Panc1 (cell line): ENCODE results near the gene PLCL1. TPM values are rescaled to one million over a fixed set of nuclear protein-coding genes. Genes with fewer than 3 reads are reported as not detected.

Experiments used
- ATAC-seq: fragments of 200-7000 bp; cut with Tn5 transposase; 2 replicates; pipeline ENCODE4 v1.9.1; 2020; ENCODE audit warnings: mild to moderate bottlenecking, moderate library complexity
- BruUV-seq: library from RNA; stranded (reverse); fragments of 400-500 nt; replicated peaks from 2 replicates; lab custom pipeline; 2021; lab: Mats Ljungman, UMichigan
- CTCF ChIA-PET: fragments of 300-600 bp; sonication (Branson Sonifier 250); formaldehyde crosslinking; loops from one replicate; lab custom pipeline; 2022; ENCODE audit warnings: antibody characterized with exemption; lab: Charles Lee
- POLR2A ChIA-PET: fragments of 300-600 bp; sonication (Branson Sonifier 250); formaldehyde crosslinking; loops from one replicate; lab custom pipeline; 2022; ENCODE audit warnings: antibody characterized with exemption; lab: Charles Lee
- DNase-seq: peaks from one replicate; pipeline ENCODE4 v3.0.0-alpha.2; 2010; ENCODE audit warnings: low read depth, low spot score
- H3K27ac ChIP-seq: 2 replicates; pipeline ENCODE4 v1.5.1; 2011; ENCODE audit warnings: mild to moderate bottlenecking, low read length, inconsistent platforms
- H3K27me3 ChIP-seq: fragments of 200-500 bp; sonication (Bioruptor generic); 2 replicates; pipeline ENCODE4 v1.6.0; 2014; ENCODE audit warnings: low read length, inconsistent platforms; ENCODE audit not compliant: control insufficient read depth, insufficient read depth
- H3K36me3 ChIP-seq: fragments of 200-500 bp; sonication (Bioruptor generic); 2 replicates; pipeline ENCODE4 v1.5.1; 2014; ENCODE audit warnings: inconsistent platforms, mild to moderate bottlenecking, low read length, moderate library complexity; ENCODE audit not compliant: control insufficient read depth, insufficient read depth
- H3K4me1 ChIP-seq: 2 replicates; pipeline ENCODE4 v1.5.1; 2011; ENCODE audit warnings: inconsistent platforms, mild to moderate bottlenecking, low read length, moderate library complexity; ENCODE audit not compliant: control insufficient read depth, insufficient read depth
- H3K4me3 ChIP-seq, 2 experiments: 2 replicates each; pipeline ENCODE4 v1.5.1; 2011 to 2012; ENCODE audit warnings: low read depth in 2 of 2, low read length in 2 of 2, mild to moderate bottlenecking in 2 of 2, inconsistent platforms in 1 of 2, moderate library complexity in 1 of 2
- H3K9me3 ChIP-seq: fragments of 200-500 bp; sonication (Bioruptor generic); 2 replicates; pipeline ENCODE4 v1.5.1; 2014; ENCODE audit warnings: low read depth, mild to moderate bottlenecking, inconsistent platforms, low read length, moderate library complexity; ENCODE audit not compliant: control insufficient read depth, insufficient read depth
- POLR2AphosphoS5 ChIP-seq: IDR thresholded peaks from 2 replicates; pipeline ENCODE4 v1.6.1; 2012; ENCODE audit warnings: mild to moderate bottlenecking, low read depth, low read length, moderate library complexity
- SIN3A ChIP-seq: IDR thresholded peaks from 2 replicates; pipeline ENCODE4 v1.6.1; 2012; ENCODE audit warnings: low read depth, mild to moderate bottlenecking, low read length, moderate library complexity, borderline replicate concordance; ENCODE audit not compliant: insufficient read depth
- TCF7L2 ChIP-seq: IDR thresholded peaks from 2 replicates; pipeline ENCODE4 v1.6.1; 2011; ENCODE audit warnings: mild to moderate bottlenecking, low read depth, low read length, inconsistent platforms
- in situ Hi-C: cut with HindIII; loops from 2 replicates; pipeline ENCODE4 v1.10.0; 2016; ENCODE audit warnings: low sequenced_read_pairs, low pct_unique_long_range_greater_than_20kb
- intact Hi-C: fragments of 100-400 bp; cut with micrococcal nuclease; formaldehyde crosslinking; loops from one replicate; pipeline ENCODE4 v1.10.0; 2022; ENCODE audit not compliant: unreplicated experiment
- total RNA-seq: library from RNA; stranded (reverse); gene quantifications from one replicate; pipeline ENCODE4 v1.2.1, GENCODE V29; 2021; ENCODE audit not compliant: unreplicated experiment
- TF ChIP-seq, protein P1 (sequence below), 2 experiments: IDR thresholded peaks; 2 replicates each; pipeline ENCODE4 v1.6.1; 2011 to 2012; ENCODE audit warnings: low read depth in 2 of 2, control low read depth in 1 of 2, low read length in 1 of 2, mild to moderate bottlenecking in 1 of 2, moderate library complexity in 1 of 2; ENCODE audit not compliant: insufficient read depth in 1 of 2
- TF ChIP-seq, protein P2 (sequence below): fragments of 450-650 bp; IDR thresholded peaks from 2 replicates; pipeline ENCODE4 v1.5.1; 2017; ENCODE audit warnings: mild to moderate bottlenecking

Gene PLCL1
- total RNA-seq, 1 experiment from 2014 or later: not detected

DNA sequence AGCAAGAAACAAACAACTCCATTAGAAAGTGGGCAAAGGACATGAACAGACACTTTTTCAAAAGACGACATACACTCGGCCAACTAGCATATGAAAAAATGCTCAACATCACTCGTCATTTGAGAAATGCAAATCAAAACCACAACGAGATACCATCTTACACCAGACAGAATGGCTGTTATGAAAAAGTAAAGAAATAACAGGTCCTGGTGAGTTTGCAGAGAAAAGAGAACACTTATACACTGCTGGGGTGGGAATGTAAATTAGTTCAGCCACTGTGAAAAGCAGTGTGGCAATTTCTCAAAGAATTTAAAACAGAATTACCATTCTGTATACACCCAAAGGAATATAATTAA, 130.5 kb downstream of the PLCL1 start:
- no peaks in the 10 kb centered on the region for H3K9me3 ChIP-seq
- ChIA-PET CTCF (no interaction called here), POLR2A (no interaction called here)
- intact Hi-C loops: no loop called here
- no peak for DNase-seq
- H3K36me3 ChIP-seq: no peaks in the 10 kb centered on the region
- TF ChIP-seq TCF7L2 (no peak), SIN3A (no peak), POLR2AphosphoS5 (no peak)
- TF ChIP-seq, protein P1, sequence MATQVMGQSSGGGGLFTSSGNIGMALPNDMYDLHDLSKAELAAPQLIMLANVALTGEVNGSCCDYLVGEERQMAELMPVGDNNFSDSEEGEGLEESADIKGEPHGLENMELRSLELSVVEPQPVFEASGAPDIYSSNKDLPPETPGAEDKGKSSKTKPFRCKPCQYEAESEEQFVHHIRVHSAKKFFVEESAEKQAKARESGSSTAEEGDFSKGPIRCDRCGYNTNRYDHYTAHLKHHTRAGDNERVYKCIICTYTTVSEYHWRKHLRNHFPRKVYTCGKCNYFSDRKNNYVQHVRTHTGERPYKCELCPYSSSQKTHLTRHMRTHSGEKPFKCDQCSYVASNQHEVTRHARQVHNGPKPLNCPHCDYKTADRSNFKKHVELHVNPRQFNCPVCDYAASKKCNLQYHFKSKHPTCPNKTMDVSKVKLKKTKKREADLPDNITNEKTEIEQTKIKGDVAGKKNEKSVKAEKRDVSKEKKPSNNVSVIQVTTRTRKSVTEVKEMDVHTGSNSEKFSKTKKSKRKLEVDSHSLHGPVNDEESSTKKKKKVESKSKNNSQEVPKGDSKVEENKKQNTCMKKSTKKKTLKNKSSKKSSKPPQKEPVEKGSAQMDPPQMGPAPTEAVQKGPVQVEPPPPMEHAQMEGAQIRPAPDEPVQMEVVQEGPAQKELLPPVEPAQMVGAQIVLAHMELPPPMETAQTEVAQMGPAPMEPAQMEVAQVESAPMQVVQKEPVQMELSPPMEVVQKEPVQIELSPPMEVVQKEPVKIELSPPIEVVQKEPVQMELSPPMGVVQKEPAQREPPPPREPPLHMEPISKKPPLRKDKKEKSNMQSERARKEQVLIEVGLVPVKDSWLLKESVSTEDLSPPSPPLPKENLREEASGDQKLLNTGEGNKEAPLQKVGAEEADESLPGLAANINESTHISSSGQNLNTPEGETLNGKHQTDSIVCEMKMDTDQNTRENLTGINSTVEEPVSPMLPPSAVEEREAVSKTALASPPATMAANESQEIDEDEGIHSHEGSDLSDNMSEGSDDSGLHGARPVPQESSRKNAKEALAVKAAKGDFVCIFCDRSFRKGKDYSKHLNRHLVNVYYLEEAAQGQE (IDR thresholded peaks at IDR 0.05; ENCODE audit: insufficient read depth in 1 of 2, low read depth in 2 of 2, low read length in 1 of 2): no peak
- TF ChIP-seq, protein P2, sequence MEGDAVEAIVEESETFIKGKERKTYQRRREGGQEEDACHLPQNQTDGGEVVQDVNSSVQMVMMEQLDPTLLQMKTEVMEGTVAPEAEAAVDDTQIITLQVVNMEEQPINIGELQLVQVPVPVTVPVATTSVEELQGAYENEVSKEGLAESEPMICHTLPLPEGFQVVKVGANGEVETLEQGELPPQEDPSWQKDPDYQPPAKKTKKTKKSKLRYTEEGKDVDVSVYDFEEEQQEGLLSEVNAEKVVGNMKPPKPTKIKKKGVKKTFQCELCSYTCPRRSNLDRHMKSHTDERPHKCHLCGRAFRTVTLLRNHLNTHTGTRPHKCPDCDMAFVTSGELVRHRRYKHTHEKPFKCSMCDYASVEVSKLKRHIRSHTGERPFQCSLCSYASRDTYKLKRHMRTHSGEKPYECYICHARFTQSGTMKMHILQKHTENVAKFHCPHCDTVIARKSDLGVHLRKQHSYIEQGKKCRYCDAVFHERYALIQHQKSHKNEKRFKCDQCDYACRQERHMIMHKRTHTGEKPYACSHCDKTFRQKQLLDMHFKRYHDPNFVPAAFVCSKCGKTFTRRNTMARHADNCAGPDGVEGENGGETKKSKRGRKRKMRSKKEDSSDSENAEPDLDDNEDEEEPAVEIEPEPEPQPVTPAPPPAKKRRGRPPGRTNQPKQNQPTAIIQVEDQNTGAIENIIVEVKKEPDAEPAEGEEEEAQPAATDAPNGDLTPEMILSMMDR: no peak
- H3K4me3 ChIP-seq: no peak overlapping the region
- BruUV-seq: no TSS peak
- in situ Hi-C loops: no loop called here
- no peak overlapping the region for H3K27ac ChIP-seq
- no peaks in the 10 kb centered on the region for H3K4me1 ChIP-seq
- 0 out of 2 replicates have a peak, but pooled peaks cover 2% of the 10 kb centered on the region for H3K27me3 ChIP-seq
- no peak for ATAC-seq

DNA sequence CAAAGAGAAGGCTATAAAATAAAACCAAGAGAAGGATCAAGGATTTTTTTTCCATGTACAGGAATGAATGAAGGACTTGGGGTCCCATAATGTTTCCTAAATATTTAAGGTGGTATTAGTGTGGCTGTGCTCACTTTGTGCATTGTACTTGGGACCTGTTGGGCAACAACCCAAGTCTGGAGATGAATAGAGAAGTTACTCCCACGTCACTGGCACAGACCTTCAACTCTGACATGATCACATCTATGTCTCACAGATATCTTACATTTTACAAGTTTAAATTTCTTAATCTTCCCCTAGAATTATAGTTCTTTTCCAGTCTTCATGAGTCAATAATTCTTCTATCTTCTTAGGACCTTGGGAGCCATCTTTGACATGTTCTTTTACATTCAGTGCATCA, 133.4 kb downstream of the PLCL1 start:
- ATAC-seq (no peak), DNase-seq (no peak)
- intact Hi-C loops: no loop called here
- H3K4me3 ChIP-seq: no peak overlapping the region
- H3K27ac ChIP-seq: no peak overlapping the region
- no peaks in the 10 kb centered on the region for H3K36me3 ChIP-seq
- no peaks in the 10 kb centered on the region for H3K9me3 ChIP-seq
- TF ChIP-seq TCF7L2 (no peak), SIN3A (no peak), POLR2AphosphoS5 (no peak)
- TF ChIP-seq, protein P2: no peak
- TF ChIP-seq, protein P1 (IDR thresholded peaks at IDR 0.05; ENCODE audit: insufficient read depth in 1 of 2, low read depth in 2 of 2, low read length in 1 of 2): no peak
- H3K4me1 ChIP-seq: no peaks in the 10 kb centered on the region
- POLR2A ChIA-PET: no interaction called here
- in situ Hi-C loops: no loop called here
- CTCF ChIA-PET: no interaction called here
- H3K27me3 ChIP-seq: no peaks in the 10 kb centered on the region
- BruUV-seq: no TSS peak
